H1 (cell line): ENCODE measurements around the gene VAPA. TPM values are rescaled to one million over a fixed set of nuclear protein-coding genes. Genes with fewer than 3 reads are reported as not detected.

Experiments
- CTCF ChIA-PET: fragments of 300-600 bp; sonication (Branson Sonifier 250); formaldehyde crosslinking; loops from one replicate; lab custom pipeline; 2021; ENCODE audit not compliant: partially characterized antibody; lab: Charles Lee
- POLR2A ChIA-PET: fragments of 300-600 bp; sonication (Branson Sonifier 250); formaldehyde crosslinking; loops from one replicate; lab custom pipeline; 2021; ENCODE audit warnings: inconsistent platforms; ENCODE audit not compliant: partially characterized antibody; lab: Charles Lee
- DNase-seq, 2 experiments: peaks; one replicate each; pipeline versions ENCODE4 v3.0.0 to v3.0.0-alpha.2; 2010 to 2022; ENCODE audit warnings: low spot score in 2 of 2, low read depth in 1 of 2, mixed read lengths in 1 of 2
- FAIRE-seq: peaks from 2 replicates; lab custom pipeline; 2011; peaks lifted over from hg19 to GRCh38; lab: Jason Lieb, UNC
- H2AFZ ChIP-seq: 2 replicates; pipeline ENCODE4 v1.8.1; 2012; ENCODE audit warnings: low read length, inconsistent platforms
- H2AK5ac ChIP-seq: 2 replicates; pipeline ENCODE4 v1.6.1; 2013; ENCODE audit warnings: low read depth, low read length
- H2BK120ac ChIP-seq: replicated peaks from 2 replicates; pipeline ENCODE3; 2013; ENCODE audit warnings: low read depth, low read length, inconsistent platforms
- H2BK12ac ChIP-seq: 2 replicates; pipeline ENCODE4 v1.6.1; 2013; ENCODE audit warnings: low read depth, low read length
- H2BK15ac ChIP-seq: 2 replicates; pipeline ENCODE4 v1.6.1; 2013; ENCODE audit warnings: low read length
- H2BK20ac ChIP-seq: 2 replicates; pipeline ENCODE4 v1.6.1; 2013; ENCODE audit warnings: low read length
- H2BK5ac ChIP-seq: 2 replicates; pipeline ENCODE4 v1.6.1; 2013; ENCODE audit warnings: low read depth, low read length
- H3K14ac ChIP-seq: 2 replicates; pipeline ENCODE4 v1.6.1; 2013; ENCODE audit warnings: inconsistent platforms; ENCODE audit not compliant: insufficient read length
- H3K18ac ChIP-seq: 2 replicates; pipeline ENCODE4 v1.6.1; 2013; ENCODE audit warnings: low read length; ENCODE audit errors: extremely low read depth
- H3K23ac ChIP-seq: 2 replicates; pipeline ENCODE4 v1.6.1; 2013; ENCODE audit warnings: inconsistent platforms; ENCODE audit not compliant: insufficient read length
- H3K23me2 ChIP-seq: 2 replicates; pipeline ENCODE4 v1.6.1; 2013; ENCODE audit warnings: low read depth, low read length
- H3K27ac ChIP-seq: 2 replicates; pipeline ENCODE4 v1.6.1; 2011; ENCODE audit warnings: low read depth, low read length, inconsistent platforms
- H3K27me3 ChIP-seq, 4 experiments: replicated peaks in 1 of 4; 1 replicate in 1 of 4; 2 replicates in 3 of 4; pipeline versions ENCODE4 v1.6.1 to v1.8.1; 2011 to 2013; ENCODE audit warnings: low read length in 3 of 4, mild to moderate bottlenecking in 3 of 4, inconsistent platforms in 2 of 4, mixed read lengths in 2 of 4, moderate library complexity in 1 of 4; ENCODE audit not compliant: control insufficient read depth in 3 of 4, insufficient read depth in 3 of 4; ENCODE audit errors: extremely low read depth in 1 of 4
- H3K36me3 ChIP-seq, 4 experiments: 2 replicates each; pipeline versions ENCODE4 v1.6.1 to v1.8.1; 2011 to 2013; ENCODE audit warnings: mild to moderate bottlenecking in 4 of 4, low read length in 3 of 4, moderate library complexity in 2 of 4, control low read depth in 1 of 4, inconsistent platforms in 1 of 4; ENCODE audit not compliant: insufficient read depth in 4 of 4, control insufficient read depth in 2 of 4
- H3K4ac ChIP-seq: replicated peaks from 2 replicates; pipeline ENCODE3; 2013; ENCODE audit warnings: low read length, low read depth, mixed read lengths, inconsistent platforms; ENCODE audit not compliant: insufficient read length
- H3K4me1 ChIP-seq, 4 experiments: replicated peaks in 1 of 4; 1 replicate in 1 of 4; 2 replicates in 3 of 4; pipeline versions ENCODE4 v1.6.1 to v1.8.1; 2011 to 2013; ENCODE audit warnings: low read length in 3 of 4, inconsistent platforms in 2 of 4, mixed read lengths in 1 of 4; ENCODE audit not compliant: insufficient read depth in 4 of 4, control insufficient read depth in 3 of 4
- H3K4me2 ChIP-seq, 2 experiments: 2 replicates each; pipeline versions ENCODE4 v1.6.1 to v1.8.1; 2011 to 2013; ENCODE audit warnings: low read depth in 2 of 2, low read length in 2 of 2, control low read depth in 1 of 2, inconsistent platforms in 1 of 2, mild to moderate bottlenecking in 1 of 2; ENCODE audit not compliant: insufficient read depth in 1 of 2
- H3K4me3 ChIP-seq, 4 experiments: fragments of 200-600, 300-600 bp in 1 of 4; sonication (generic), shearing (Covaris generic), sonication (Bioruptor Twin) in 1 of 4; 2 replicates each; pipeline versions ENCODE4 v1.5.1 to v1.8.1; 2011 to 2016; ENCODE audit warnings: low read length in 4 of 4, low read depth in 3 of 4, control low read depth in 2 of 4, inconsistent platforms in 2 of 4, mild to moderate bottlenecking in 2 of 4, mixed read lengths in 1 of 4, moderate library complexity in 1 of 4; ENCODE audit not compliant: insufficient read depth in 2 of 4; ENCODE audit errors: extremely low read depth in 1 of 4
- H3K56ac ChIP-seq: replicated peaks from 2 replicates; pipeline ENCODE3; 2013; ENCODE audit warnings: low read depth, mild to moderate bottlenecking, mixed read lengths, low read length, inconsistent platforms; ENCODE audit not compliant: insufficient read length
- H3K79me1 ChIP-seq: 2 replicates; pipeline ENCODE4 v1.6.1; 2013; ENCODE audit warnings: low read depth, low read length, control low read depth
- H3K79me2 ChIP-seq, 2 experiments: 2 replicates each; pipeline versions ENCODE4 v1.6.1 to v1.8.1; 2012 to 2013; ENCODE audit warnings: low read length in 2 of 2, mild to moderate bottlenecking in 2 of 2, inconsistent platforms in 1 of 2; ENCODE audit not compliant: insufficient read depth in 2 of 2, control insufficient read depth in 1 of 2
- H3K9ac ChIP-seq, 4 experiments: replicated peaks in 1 of 4; 1 replicate in 1 of 4; 2 replicates in 3 of 4; pipeline versions ENCODE4 v1.6.1 to v1.8.1; 2011 to 2013; ENCODE audit warnings: low read depth in 3 of 4, low read length in 3 of 4, control low read depth in 2 of 4, mild to moderate bottlenecking in 2 of 4, moderate library complexity in 2 of 4, inconsistent platforms in 1 of 4; ENCODE audit errors: extremely low read depth in 1 of 4
- H3K9me3 ChIP-seq, 2 experiments: 2 replicates each; pipeline versions ENCODE4 v1.6.1 to v1.8.1; 2012 to 2013; ENCODE audit warnings: mild to moderate bottlenecking in 2 of 2, moderate library complexity in 2 of 2, control low read depth in 1 of 2, inconsistent platforms in 1 of 2, low read depth in 1 of 2, low read length in 1 of 2, mixed read lengths in 1 of 2; ENCODE audit not compliant: insufficient read depth in 2 of 2
- H4K20me1 ChIP-seq, 2 experiments: replicated peaks in 1 of 2; 2 replicates each; pipeline versions ENCODE3 to v1.8.1; 2011 to 2013; ENCODE audit warnings: inconsistent platforms in 2 of 2, low read length in 2 of 2, mild to moderate bottlenecking in 1 of 2; ENCODE audit not compliant: insufficient read depth in 2 of 2, control insufficient read depth in 1 of 2
- H4K5ac ChIP-seq: 2 replicates; pipeline ENCODE4 v1.6.1; 2013; ENCODE audit warnings: low read length, low read depth, mixed read lengths, inconsistent platforms; ENCODE audit not compliant: insufficient read length
- H4K8ac ChIP-seq: 2 replicates; pipeline ENCODE4 v1.8.0; 2013; ENCODE audit warnings: mild to moderate bottlenecking, moderate library complexity, low read length, inconsistent platforms; ENCODE audit not compliant: insufficient read depth; ENCODE audit errors: extremely low read depth
- H4K91ac ChIP-seq: replicated peaks from 2 replicates; pipeline ENCODE3; 2013; ENCODE audit warnings: low read length, mixed read lengths, inconsistent platforms; ENCODE audit not compliant: insufficient read length
- CBX5 ChIP-seq: fragments of 300-800, 300-1000 bp; sonication (generic); IDR thresholded peaks from 2 replicates; pipeline ENCODE4 v1.7.1; 2016; ENCODE audit warnings: antibody characterized with exemption, low read length, low read depth
- CEBPB ChIP-seq: IDR thresholded peaks from 2 replicates; pipeline ENCODE4 v1.6.1; 2012; ENCODE audit warnings: low read depth, low read length
- CHD1 ChIP-seq: IDR thresholded peaks from 2 replicates; pipeline ENCODE4 v1.6.1; 2012; ENCODE audit warnings: low read depth, low read length, improper control_type of control experiment
- EP300 ChIP-seq, 2 experiments: IDR thresholded peaks; 1 replicate in 1 of 2; 2 replicates in 1 of 2; pipeline ENCODE4 v1.6.1; 2011 to 2012; ENCODE audit warnings: low read depth in 2 of 2, low read length in 2 of 2, mild to moderate bottlenecking in 2 of 2, borderline replicate concordance in 1 of 2, inconsistent platforms in 1 of 2, moderate library complexity in 1 of 2
- GABPA ChIP-seq: IDR thresholded peaks from 2 replicates; pipeline ENCODE4 v1.6.1; 2011; ENCODE audit warnings: mild to moderate bottlenecking, low read length, moderate library complexity, borderline replicate concordance; ENCODE audit not compliant: insufficient read depth
- GTF2F1 ChIP-seq: IDR thresholded peaks from 2 replicates; pipeline ENCODE4 v1.6.1; 2012; ENCODE audit warnings: low read depth, low read length, improper control_type of control experiment, borderline replicate concordance
- HDAC6 ChIP-seq: IDR thresholded peaks from one replicate; pipeline ENCODE4 v1.7.1; 2012; ENCODE audit warnings: low read depth, mild to moderate bottlenecking, inconsistent platforms, low read length, moderate library complexity
- JUND ChIP-seq: IDR thresholded peaks from 2 replicates; pipeline ENCODE4 v1.6.1; 2011; ENCODE audit warnings: mild to moderate bottlenecking, improper control_type of control experiment, low read length
- NANOG ChIP-seq: IDR thresholded peaks from 2 replicates; pipeline ENCODE4 v1.6.1; 2011; ENCODE audit warnings: low read length, low read depth, mild to moderate bottlenecking, inconsistent platforms; ENCODE audit not compliant: insufficient read depth, poor library complexity, severe bottlenecking
- POLR2AphosphoS5 ChIP-seq: IDR thresholded peaks from 2 replicates; pipeline ENCODE4 v1.6.1; 2011; ENCODE audit warnings: low read depth, low read length
- SAP30 ChIP-seq: fragments of 300-600 bp; sonication (generic); IDR thresholded peaks from 2 replicates; pipeline ENCODE4 v1.7.1; 2012; ENCODE audit warnings: low read length, moderate library complexity, mild to moderate bottlenecking, inconsistent platforms; ENCODE audit not compliant: insufficient read depth, insufficient replicate concordance
- SP4 ChIP-seq: IDR thresholded peaks from 2 replicates; pipeline ENCODE4 v1.6.1; 2012; ENCODE audit warnings: low read length, inconsistent platforms
- TEAD4 ChIP-seq: IDR thresholded peaks from 2 replicates; pipeline ENCODE4 v1.6.1; 2012; ENCODE audit warnings: low read depth, low read length, inconsistent platforms, mixed read lengths
- WGBS, 2 experiments: shearing (Covaris generic) in 1 of 2; methylation state at CpG; one replicate each; pipeline versions ENCODE4 v1.1.6 to v1.1.7; 2013 to 2015; ENCODE audit warnings: low lambda C conversion rate in 2 of 2, mixed read lengths in 2 of 2, inconsistent platforms in 1 of 2, low coverage in 1 of 2, missing lambda C conversion rate in 1 of 2; ENCODE audit not compliant: insufficient replicate concordance in 2 of 2, insufficient coverage in 1 of 2, insufficient read length in 1 of 2; ENCODE audit errors: extremely low coverage in 1 of 2, missing lambda C conversion rate in 1 of 2; 5-methylcytosine and 5-hydroxymethylcytosine counted together
- polyA plus RNA-seq, 7 experiments: library from polyadenylated mRNA; depleted of rRNA in 3 of 7; stranded (reverse) in 5 of 7; unstranded in 2 of 7; fragments of >200 nt in 5 of 7; fragments of 200-250 nt in 2 of 7; gene quantifications; 1 replicate in 5 of 7; 2 replicates in 1 of 7; 4 replicates in 1 of 7; pipeline versions ENCODE4 v1.2.1 to v1.2.3, GENCODE V29; 2011 to 2013; ENCODE audit warnings: missing spikeins in 2 of 7, mixed read lengths in 2 of 7
- total RNA-seq: library from RNA; stranded (reverse); fragmentation: NEBNext Ultra II Directional; extraction: Animal tissue kit (Norgen Biotek cat#: 25700); gene quantifications from 2 replicates; pipeline ENCODE4 v1.2.1, GENCODE V29; 2021

VAPA gene
- total and polyA plus RNA-seq, 2 of the 8 experiments (the other 6 are each of a cell fraction or from before 2014, with no cell fraction given), result 79.7 to 130 TPM

DNA sequence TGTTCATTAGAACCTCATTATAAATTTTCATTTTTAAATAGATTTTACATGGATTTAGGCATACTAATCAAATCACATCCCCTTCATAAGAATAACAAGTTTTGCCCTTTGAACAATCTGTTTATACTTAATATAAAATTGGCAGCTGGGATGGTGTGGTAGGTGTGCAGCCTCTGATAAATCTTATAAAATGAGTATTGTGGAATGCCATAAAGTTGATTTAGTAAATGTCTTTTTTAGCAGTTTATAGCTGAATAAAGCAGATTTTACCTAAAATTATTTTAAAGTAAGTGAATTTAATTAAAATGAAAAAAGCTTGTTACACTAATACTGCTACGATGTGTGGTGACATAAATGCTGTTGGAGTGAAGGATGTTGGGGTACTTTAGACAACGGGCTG, 35.5 kb downstream of the VAPA start:
- Histone ChIP-seq H2BK15ac (no peak overlapping the region), H3K14ac (no peak overlapping the region), H4K8ac (no peak overlapping the region), H4K91ac (no peak overlapping the region), H2AK5ac (no peak overlapping the region), H3K79me1 (0 out of 2 replicates have a peak, but pooled peaks cover 3% of the 10 kb centered on the region), H3K27ac (no peak overlapping the region), H2BK5ac (no peak overlapping the region), H3K4me1 (peaks cover 0 to 2% (median 0%) of the 10 kb centered on the region in 4 experiments; a peak in 1 of 7 replicates), H3K23ac (no peak overlapping the region), H3K9ac (no peak overlapping the region), H4K5ac (no peak overlapping the region), H3K79me2 (peaks cover 0 to 8% of the 10 kb centered on the region in 2 experiments; a peak in 1 of 4 replicates), H3K27me3 (no peaks in the 10 kb centered on the region), H3K18ac (no peak overlapping the region), H3K4me3 (no peak overlapping the region), H2BK120ac (no peak overlapping the region), H3K23me2 (no peaks in the 10 kb centered on the region), H3K4me2 (no peak overlapping the region), H3K36me3 (peaks cover 6 to 44% (median 17%) of the 10 kb centered on the region in 4 experiments; a peak in 7 of 8 replicates), H3K9me3 (no peaks in the 10 kb centered on the region), H3K56ac (no peak overlapping the region), H2BK12ac (no peak overlapping the region), H2BK20ac (no peak overlapping the region), H4K20me1 (peaks cover 0 to 2% of the 10 kb centered on the region in 2 experiments), H3K4ac (no peak overlapping the region), H2AFZ (no peak overlapping the region)
- DNase-seq (no peak), FAIRE-seq (no peak)
- ChIA-PET POLR2A (interaction anchor here (0.6 kb wide), 1 partner anchor 193 kb away, joined by 4 read pairs; no protein-coding TSS in a partner anchor), CTCF (interaction anchor here (0.6 kb wide), 1 partner anchor 333 kb away, joined by 3 read pairs; no protein-coding TSS in a partner anchor)
- WGBS, 2 experiments, result 96% methylated on average over 2 of the region's 2 CpGs; no CpG with 5 or more reads in 1 of the 2 experiments
- TF ChIP-seq CHD1 (no peak), GTF2F1 (no peak), NANOG (no peak), CBX5 (no peak), POLR2AphosphoS5 (no peak), EP300 (IDR thresholded peaks at IDR 0.05; ENCODE audit: borderline replicate concordance in 1 of 2, low read depth in 2 of 2, low read length in 2 of 2) (no peak), SAP30 (no peak), HDAC6 (no peak), GABPA (no peak), CEBPB (no peak), TEAD4 (no peak), SP4 (no peak), JUND (no peak)
